Kidney (tissue), 14 donors: ENCODE results near the gene IQSEC1. TPM values are rescaled to one million over a fixed set of nuclear protein-coding genes. Genes with fewer than 3 reads are reported as not detected.

Experiments used
- DNase-seq, 5 donors: peaks; one replicate each; pipeline ENCODE4 v3.0.0-alpha.2; 2013 to 2020
- FAIRE-seq: peaks from 2 replicates; lab custom pipeline; 2012; peaks lifted over from hg19 to GRCh38; lab: Jason Lieb, UNC
- H3K27ac ChIP-seq, 2 donors: one replicate each; pipeline ENCODE4 v1.7.0; 2013; ENCODE audit warnings: low read depth in 2 of 2, low read length in 2 of 2, inconsistent platforms in 1 of 2
- H3K27me3 ChIP-seq: one replicate; pipeline ENCODE4 v1.7.1; 2013; ENCODE audit warnings: low read length, inconsistent platforms; ENCODE audit not compliant: control insufficient read depth, insufficient read depth
- H3K36me3 ChIP-seq, 3 donors: one replicate each; pipeline versions ENCODE4 v1.7.0 to v1.7.1; 2013; ENCODE audit warnings: low read length in 3 of 3, control low read depth in 1 of 3, inconsistent platforms in 1 of 3; ENCODE audit not compliant: insufficient read depth in 3 of 3, control insufficient read depth in 2 of 3
- H3K4me1 ChIP-seq, 3 donors: one replicate each; pipeline versions ENCODE4 v1.7.0 to v1.7.1; 2013; ENCODE audit warnings: low read length in 3 of 3, inconsistent platforms in 1 of 3, low read depth in 1 of 3; ENCODE audit not compliant: control insufficient read depth in 2 of 3, insufficient read depth in 2 of 3
- H3K4me3 ChIP-seq, 3 donors: one replicate each; pipeline versions ENCODE4 v1.7.0 to v1.8.1; 2013; ENCODE audit warnings: low read length in 3 of 3, control low read depth in 1 of 3, inconsistent platforms in 1 of 3
- H3K9ac ChIP-seq, 3 donors: one replicate each; pipeline versions ENCODE4 v1.7.0 to v1.7.1; 2013; ENCODE audit warnings: low read length in 3 of 3, control low read depth in 1 of 3, inconsistent platforms in 1 of 3
- H3K9me3 ChIP-seq, 3 donors: one replicate each; pipeline versions ENCODE4 v1.7.0 to v1.7.1; 2013; ENCODE audit warnings: low read length in 3 of 3, control low read depth in 1 of 3, inconsistent platforms in 1 of 3; ENCODE audit not compliant: control insufficient read depth in 2 of 3, insufficient read depth in 1 of 3
- intact Hi-C: fragments of 100-400 bp; cut with DNase I; formaldehyde crosslinking; loops from one replicate; pipeline ENCODE4 v1.11.1; 2022
- polyA plus RNA-seq: library from polyadenylated mRNA; stranded (reverse); fragments of 350-450 nt; fragmentation: Illumina TruSeq; extraction: RNeasy Lipid Tissue Mini Kit (QIAGEN cat#74804); gene quantifications from one replicate; pipeline ENCODE4 v1.2.3, GENCODE V29; 2014; ENCODE audit warnings: low read depth, low replicate concordance; ENCODE audit not compliant: insufficient read depth
- total RNA-seq: library from RNA; stranded (reverse); fragmentation: NEBNext Ultra II Directional; extraction: Animal tissue kit (Norgen Biotek cat#: 25700); gene quantifications from one replicate; pipeline ENCODE4 v1.2.1, GENCODE V29; 2021
- TF ChIP-seq, protein P1 (sequence below): IDR thresholded peaks from 3 replicates; pipeline ENCODE4 v1.5.1; 2012; ENCODE audit warnings: mild to moderate bottlenecking, moderate library complexity, borderline replicate concordance; ENCODE audit not compliant: insufficient read depth; ENCODE audit errors: extremely low read depth
- donor health status: control.
- donor health status: control.
- donor health status: control.
- donor health status: control.
- donor health status: control.
- donor health status: DM: yes; HTN: yes; CAD: no.
- donor health status: Normal renal cell carcinoma (clear cell type).

The IQSEC1 gene
- total and polyA plus RNA-seq, 2 donors from 2014 or later, result 15.1 to 45.7 TPM

GRCh38 chr3:13067778-13068177, 5.5 kb downstream of the IQSEC1 start:
- Histone ChIP-seq H3K27me3 (no peaks in the 10 kb centered on the region), H3K9me3 (no peaks in the 10 kb centered on the region), H3K4me1 (no peaks in the 10 kb centered on the region), H3K9ac (no peak overlapping the region), H3K4me3 (no peak overlapping the region), H3K27ac (no peak overlapping the region), H3K36me3 (no peaks in the 10 kb centered on the region)
- DNase-seq, result no peak
- intact Hi-C loops, result no loop called here
- TF ChIP-seq, protein P1, sequence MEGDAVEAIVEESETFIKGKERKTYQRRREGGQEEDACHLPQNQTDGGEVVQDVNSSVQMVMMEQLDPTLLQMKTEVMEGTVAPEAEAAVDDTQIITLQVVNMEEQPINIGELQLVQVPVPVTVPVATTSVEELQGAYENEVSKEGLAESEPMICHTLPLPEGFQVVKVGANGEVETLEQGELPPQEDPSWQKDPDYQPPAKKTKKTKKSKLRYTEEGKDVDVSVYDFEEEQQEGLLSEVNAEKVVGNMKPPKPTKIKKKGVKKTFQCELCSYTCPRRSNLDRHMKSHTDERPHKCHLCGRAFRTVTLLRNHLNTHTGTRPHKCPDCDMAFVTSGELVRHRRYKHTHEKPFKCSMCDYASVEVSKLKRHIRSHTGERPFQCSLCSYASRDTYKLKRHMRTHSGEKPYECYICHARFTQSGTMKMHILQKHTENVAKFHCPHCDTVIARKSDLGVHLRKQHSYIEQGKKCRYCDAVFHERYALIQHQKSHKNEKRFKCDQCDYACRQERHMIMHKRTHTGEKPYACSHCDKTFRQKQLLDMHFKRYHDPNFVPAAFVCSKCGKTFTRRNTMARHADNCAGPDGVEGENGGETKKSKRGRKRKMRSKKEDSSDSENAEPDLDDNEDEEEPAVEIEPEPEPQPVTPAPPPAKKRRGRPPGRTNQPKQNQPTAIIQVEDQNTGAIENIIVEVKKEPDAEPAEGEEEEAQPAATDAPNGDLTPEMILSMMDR, result no peak
- no peak for FAIRE-seq

DNA sequence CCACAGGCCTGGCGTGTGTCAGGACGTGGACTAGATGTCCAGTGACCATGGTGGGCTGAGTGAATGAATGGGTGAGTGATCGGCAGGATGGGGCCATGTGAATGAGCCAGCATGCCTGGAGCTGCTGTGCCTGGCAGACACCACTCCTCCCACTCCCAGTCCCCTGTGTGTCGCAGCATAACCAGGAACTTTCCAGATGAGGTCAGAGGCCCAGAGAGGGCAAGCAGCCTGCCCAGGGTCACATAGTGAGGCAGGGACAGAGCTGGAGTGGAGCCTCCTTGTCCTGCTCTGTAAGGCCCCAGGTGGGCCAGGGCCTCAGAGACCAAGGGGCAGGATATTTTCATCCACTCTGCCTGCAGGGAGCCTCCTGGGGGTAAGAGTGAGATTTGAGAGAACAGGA, 6.4 kb downstream of the IQSEC1 start:
- Histone ChIP-seq H3K9ac (no peak overlapping the region), H3K36me3 (no peaks in the 10 kb centered on the region), H3K4me1 (no peaks in the 10 kb centered on the region), H3K9me3 (no peaks in the 10 kb centered on the region), H3K27me3 (no peaks in the 10 kb centered on the region), H3K4me3 (no peak overlapping the region), H3K27ac (no peak overlapping the region)
- FAIRE-seq (no peak), DNase-seq (no peak)
- intact Hi-C loops, result no loop called here
- TF ChIP-seq, protein P1, result no peak

DNA sequence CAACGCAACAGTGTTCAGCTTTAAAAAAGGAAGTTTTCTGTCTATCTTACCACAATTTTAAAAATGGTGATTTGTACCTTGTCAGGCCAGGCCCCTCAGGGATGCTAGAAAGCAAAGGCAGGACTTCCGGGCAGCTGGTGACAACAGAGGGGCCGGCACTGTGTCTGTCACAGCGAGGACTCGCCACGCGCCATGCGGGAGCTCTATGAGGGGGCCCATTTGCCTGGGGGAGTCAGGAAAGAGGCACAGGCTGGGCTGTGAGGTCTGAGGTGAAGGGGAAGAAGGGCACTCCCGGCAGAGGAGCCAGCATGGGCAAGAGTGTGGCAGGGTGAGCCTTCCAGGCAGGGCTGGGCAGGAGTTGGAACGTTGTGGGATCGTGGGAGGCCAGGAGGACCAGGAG, 7.0 kb downstream of the IQSEC1 start:
- no peaks in the 10 kb centered on the region for H3K36me3 ChIP-seq
- no peaks in the 10 kb centered on the region for H3K4me1 ChIP-seq
- no peak overlapping the region for H3K9ac ChIP-seq
- no peaks in the 10 kb centered on the region for H3K27me3 ChIP-seq
- no peak overlapping the region for H3K27ac ChIP-seq
- no peak overlapping the region for H3K4me3 ChIP-seq
- DNase-seq, result no peak
- intact Hi-C loops, result no loop called here
- TF ChIP-seq, protein P1, result no peak
- no peaks in the 10 kb centered on the region for H3K9me3 ChIP-seq
- no peak for FAIRE-seq

GRCh38 chr3:13065727-13066126, 7.5 kb downstream of the IQSEC1 start:
- H3K27me3 ChIP-seq, result no peaks in the 10 kb centered on the region
- no peak overlapping the region for H3K27ac ChIP-seq
- no peak for FAIRE-seq
- TF ChIP-seq, protein P1, result no peak
- no peak overlapping the region for H3K4me3 ChIP-seq
- no peak overlapping the region for H3K9ac ChIP-seq
- H3K9me3 ChIP-seq, result no peaks in the 10 kb centered on the region
- no peaks in the 10 kb centered on the region for H3K4me1 ChIP-seq
- no peaks in the 10 kb centered on the region for H3K36me3 ChIP-seq
- intact Hi-C loops, result no loop called here
- no peak for DNase-seq
